Thymus (tissue), 11 donors: ENCODE results near the gene BRSK1. TPM values are rescaled to one million over a fixed set of nuclear protein-coding genes. Genes with fewer than 3 reads are reported as not detected.
A peak's percentile ranks its signal among the peaks of the same experiment; 100 is the strongest.

ENCODE experiments used
- DNase-seq, 9 donors: peaks; one replicate each; pipeline ENCODE4 v3.0.0-alpha.2; 2013; ENCODE audit warnings: low spot score in 9 of 9, low read depth in 6 of 9, missing footprints in 1 of 9
- H3K27ac ChIP-seq, 2 donors: one replicate each; pipeline ENCODE4 v1.5.1; 2013; ENCODE audit warnings: control low read depth in 1 of 2, low read depth in 1 of 2, low read length in 1 of 2, mild to moderate bottlenecking in 1 of 2, moderate library complexity in 1 of 2
- H3K27me3 ChIP-seq, 2 donors: one replicate each; pipeline ENCODE4 v1.5.1; 2013; ENCODE audit warnings: low read length in 1 of 2; ENCODE audit not compliant: control insufficient read depth in 2 of 2, insufficient read depth in 1 of 2
- H3K36me3 ChIP-seq, 2 donors: one replicate each; pipeline ENCODE4 v1.5.1; 2013; ENCODE audit warnings: low read length in 1 of 2, mild to moderate bottlenecking in 1 of 2, moderate library complexity in 1 of 2; ENCODE audit not compliant: control insufficient read depth in 2 of 2, insufficient read depth in 2 of 2
- H3K4me1 ChIP-seq, 2 donors: one replicate each; pipeline ENCODE4 v1.5.1; 2013; ENCODE audit warnings: low read length in 2 of 2; ENCODE audit not compliant: control insufficient read depth in 2 of 2, insufficient read depth in 2 of 2
- H3K4me3 ChIP-seq, 2 donors: one replicate each; pipeline ENCODE4 v1.5.1; 2013; ENCODE audit warnings: low read length in 2 of 2, control low read depth in 1 of 2, mild to moderate bottlenecking in 1 of 2
- H3K9me3 ChIP-seq, 2 donors: one replicate each; pipeline ENCODE4 v1.5.1; 2013; ENCODE audit warnings: low read length in 1 of 2, mild to moderate bottlenecking in 1 of 2; ENCODE audit not compliant: control insufficient read depth in 2 of 2, insufficient read depth in 1 of 2
- WGBS: extraction: QIAGEN DNeasy Blood & Tissue Kit; methylation state at CpG from one replicate; pipeline ENCODE4 v1.1.7; 2013; 5-methylcytosine and 5-hydroxymethylcytosine counted together
- polyA plus RNA-seq: library from polyadenylated mRNA; stranded (reverse); fragments of 200-250 nt; gene quantifications from one replicate; pipeline ENCODE4 v1.2.3, GENCODE V29; 2013
- total RNA-seq: library from RNA; stranded (reverse); fragments of 120-200 nt; gene quantifications from one replicate; pipeline ENCODE4 v1.2.4, GENCODE V29; 2013
- donor health status: healthy.

Gene BRSK1
- total and polyA plus RNA-seq, 2 donors: 2.9 to 3.1 TPM

GRCh38 chr19:55258828-55259539, 24.8 kb upstream of the BRSK1 start, which contains the start of gene PPP6R1:
Gene PPP6R1, minus strand, starts transcription at chr19:55259017. Its CDS starts 11,914 bp downstream, at chr19:55247103.
- H3K4me1 ChIP-seq: peaks cover 32 to 50% of the 10 kb centered on the region in 2 donors
- under 1% methylated on average over 76 of the region's 76 CpGs for WGBS

GRCh38 chr19:55259540-55260210, 24.1 kb upstream of the BRSK1 start:
- peak overlapping the region; percentile 95 to 98 for H3K27ac ChIP-seq
- no peaks in the 10 kb centered on the region for H3K9me3 ChIP-seq
- H3K4me3 ChIP-seq: peak overlapping the region; percentile 88 to 92
- H3K36me3 ChIP-seq: peaks cover 3 to 9% of the 10 kb centered on the region in 2 donors
- no peaks in the 10 kb centered on the region for H3K27me3 ChIP-seq
- 60% methylated on average over 29 of the region's 29 CpGs for WGBS
- peak in 1 of 9 donors; percentile 45 for DNase-seq
- peaks cover 30 to 43% of the 10 kb centered on the region in 2 donors for H3K4me1 ChIP-seq

More at GRCh38 chr19:55258828-55259539, 24.8 kb upstream of the BRSK1 start, which contains the start of gene PPP6R1:
- Histone ChIP-seq H3K4me3 (peak within 1 kb of the TSS; percentile 88 to 92), H3K27me3 (no peaks in the 10 kb centered on the region), H3K36me3 (peaks cover 3 to 9% of the 10 kb centered on the region in 2 donors), H3K27ac (peak within 1 kb of the TSS; percentile 95 to 99), H3K9me3 (no peaks in the 10 kb centered on the region)
- peak; percentile 96 to 99 (median 98) for DNase-seq

- Histone ChIP-seq H3K9me3 (no peaks in the 10 kb centered on the region), H3K4me1 (peaks cover 11 to 23% of the 10 kb centered on the region in 2 donors), H3K27ac (no peak overlapping the region), H3K4me3 (no peak overlapping the region), H3K36me3 (peaks cover 1 to 10% of the 10 kb centered on the region in 2 donors), H3K27me3 (no peaks in the 10 kb centered on the region)
- 96% methylated on average over 13 of the region's 13 CpGs for WGBS
- no peak for DNase-seq
These were observed 22.1 kb upstream of the BRSK1 start for GRCh38 chr19:55261671-55262126.

- no peak for DNase-seq
- H3K4me3 ChIP-seq: no peak overlapping the region
- peaks cover 0 to 10% of the 10 kb centered on the region in 2 donors for H3K36me3 ChIP-seq
- H3K27me3 ChIP-seq: no peaks in the 10 kb centered on the region
- 99% methylated on average over 9 of the region's 9 CpGs for WGBS
- no peak overlapping the region for H3K27ac ChIP-seq
- peaks cover 10 to 17% of the 10 kb centered on the region in 2 donors for H3K4me1 ChIP-seq
- H3K9me3 ChIP-seq: no peaks in the 10 kb centered on the region
These were observed 21.4 kb upstream of the BRSK1 start for GRCh38 chr19:55262359-55262758.

GRCh38 chr19:55264531-55264930, 19.3 kb upstream of the BRSK1 start:
- Histone ChIP-seq H3K27ac (no peak overlapping the region), H3K36me3 (peaks cover 0 to 10% of the 10 kb centered on the region in 2 donors), H3K27me3 (no peaks in the 10 kb centered on the region), H3K9me3 (no peaks in the 10 kb centered on the region), H3K4me3 (no peak overlapping the region), H3K4me1 (peaks cover 9 to 13% of the 10 kb centered on the region in 2 donors)
- DNase-seq: no peak
- 97% methylated on average over 5 of the region's 5 CpGs for WGBS

- Histone ChIP-seq H3K27me3 (no peaks in the 10 kb centered on the region), H3K36me3 (peaks cover 0 to 10% of the 10 kb centered on the region in 2 donors), H3K4me3 (no peak overlapping the region), H3K27ac (no peak overlapping the region), H3K9me3 (no peaks in the 10 kb centered on the region), H3K4me1 (peaks cover 4 to 6% of the 10 kb centered on the region in 2 donors)
- WGBS: 95% methylated on average over 16 of the region's 16 CpGs
- DNase-seq: no peak
These were observed 18.6 kb upstream of the BRSK1 start for GRCh38 chr19:55265173-55265572.

- Histone ChIP-seq H3K4me3 (no peak overlapping the region), H3K9me3 (no peaks in the 10 kb centered on the region), H3K27ac (no peak overlapping the region), H3K36me3 (peaks cover 0 to 10% of the 10 kb centered on the region in 2 donors), H3K27me3 (no peaks in the 10 kb centered on the region), H3K4me1 (no peaks in the 10 kb centered on the region)
- 98% methylated on average over 12 of the region's 12 CpGs for WGBS
- no peak for DNase-seq
These were observed 17.9 kb upstream of the BRSK1 start for GRCh38 chr19:55265723-55266386.

GRCh38 chr19:55266404-55266803, 17.4 kb upstream of the BRSK1 start:
- Histone ChIP-seq H3K9me3 (no peaks in the 10 kb centered on the region), H3K4me1 (no peaks in the 10 kb centered on the region), H3K4me3 (no peak overlapping the region), H3K36me3 (peaks cover 0 to 10% of the 10 kb centered on the region in 2 donors), H3K27ac (no peak overlapping the region), H3K27me3 (no peaks in the 10 kb centered on the region)
- no peak for DNase-seq
- 99% methylated on average over 3 of the region's 3 CpGs for WGBS
